NCI-H1092 treated with DMSO at 0.1 percent for 48 hours (cell line): ENCODE measurements around the gene IPO4.

Experiments used
- DNase-seq: peaks from one replicate; lab custom pipeline; 2025; lab: John Stamatoyannopoulos, UW

Gene IPO4

GRCh38 chr14:24194873-24195185 is 6.2 kb upstream of the IPO4 start:
- DNase-seq, result no peak

DNA sequence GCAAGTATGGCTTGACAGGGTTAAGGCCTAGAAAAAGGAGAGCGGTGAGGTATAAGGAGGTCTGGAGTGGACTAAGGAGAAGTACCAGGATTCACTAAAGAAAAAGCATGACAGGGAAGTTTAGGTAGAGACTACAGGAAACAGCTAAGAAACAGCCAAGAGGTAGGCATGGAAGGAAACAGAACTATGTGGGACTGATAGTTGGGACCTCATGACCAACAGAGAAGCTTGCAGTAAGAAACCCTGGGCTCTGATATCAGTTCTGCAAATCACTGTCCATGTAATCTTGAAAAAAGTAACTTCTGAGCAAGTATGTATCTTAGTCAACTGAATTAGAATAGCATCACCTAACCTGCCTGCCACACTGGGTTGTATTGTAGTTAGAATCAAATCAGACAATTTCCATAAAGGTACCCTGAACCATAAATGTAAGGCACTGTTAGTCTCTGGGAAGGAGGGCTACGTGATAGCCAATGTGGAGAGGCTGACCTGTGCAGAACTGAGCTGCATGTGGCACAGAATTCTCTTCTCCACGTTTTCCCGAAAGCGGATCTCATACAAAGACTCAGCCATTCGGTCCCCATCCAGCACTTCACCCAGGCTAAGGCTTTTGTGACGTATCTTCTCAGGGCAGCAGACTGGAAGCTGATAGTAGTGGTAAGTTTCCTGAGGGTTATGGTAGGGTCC is 5.7 kb upstream of the IPO4 start:
- DNase-seq, result no peak

DNA sequence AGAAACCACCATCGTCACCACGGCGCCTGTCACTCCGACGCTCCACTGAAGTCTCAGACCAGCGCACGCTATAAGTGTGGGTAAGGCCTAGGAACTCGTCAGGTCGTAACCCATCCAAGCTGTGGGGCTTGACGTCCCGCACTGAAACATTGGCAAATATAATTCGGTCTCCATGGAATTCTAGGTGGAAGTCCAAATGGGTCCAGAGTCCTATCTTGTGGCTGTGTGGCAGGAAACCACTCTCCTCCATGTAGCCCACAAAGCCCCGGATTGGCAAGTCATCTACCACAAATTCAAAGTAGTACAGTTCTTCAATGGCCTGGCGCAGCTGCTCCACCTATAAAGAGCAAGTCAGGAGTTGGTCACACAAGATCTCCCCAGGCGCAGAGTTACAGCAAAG is 4.3 kb upstream of the IPO4 start:
- no peak for DNase-seq

- DNase-seq, result no peak
Observed at GRCh38 chr14:24190416-24190815, 1.8 kb upstream of the IPO4 start.

DNA sequence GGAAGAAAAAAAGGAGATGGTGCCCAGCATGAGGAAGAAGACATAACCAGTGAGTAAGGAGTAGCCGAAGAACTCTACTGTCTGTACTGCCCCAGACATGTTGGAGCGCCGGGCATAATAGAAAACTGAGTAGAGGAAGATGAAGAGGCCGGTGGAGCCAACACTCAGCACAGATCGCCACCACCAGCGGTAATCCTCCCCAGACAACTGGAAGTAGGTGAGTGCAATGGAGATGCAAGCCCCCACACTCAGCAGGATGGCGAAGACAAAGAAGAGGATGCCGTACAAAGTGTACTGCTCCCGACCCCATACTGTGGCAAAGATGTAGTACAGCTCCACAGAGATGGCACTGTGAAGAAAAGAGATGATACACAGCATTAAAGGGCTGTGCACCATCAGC is 844 bp upstream of the IPO4 start:
- DNase-seq, result no peak

DNA sequence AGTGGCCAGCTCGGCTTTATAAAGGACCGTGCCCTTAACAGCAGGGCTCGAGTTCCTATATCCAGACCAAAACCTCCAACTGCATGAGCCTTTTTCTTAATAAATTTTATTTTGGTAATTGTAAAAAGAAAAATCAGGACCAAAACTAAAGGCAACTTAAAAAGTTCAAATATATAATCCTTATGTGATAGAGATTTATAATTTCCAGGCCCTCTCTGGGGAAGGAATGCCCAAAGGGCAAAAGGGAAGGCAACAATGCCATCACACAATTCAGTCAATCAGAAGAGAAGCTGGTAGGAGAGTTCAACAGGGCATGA is 401 bp upstream of the IPO4 start:
- no peak for DNase-seq

- DNase-seq, result no peak
Observed at GRCh38 chr14:24187539-24187915, 1.1 kb downstream of the IPO4 start.

DNA sequence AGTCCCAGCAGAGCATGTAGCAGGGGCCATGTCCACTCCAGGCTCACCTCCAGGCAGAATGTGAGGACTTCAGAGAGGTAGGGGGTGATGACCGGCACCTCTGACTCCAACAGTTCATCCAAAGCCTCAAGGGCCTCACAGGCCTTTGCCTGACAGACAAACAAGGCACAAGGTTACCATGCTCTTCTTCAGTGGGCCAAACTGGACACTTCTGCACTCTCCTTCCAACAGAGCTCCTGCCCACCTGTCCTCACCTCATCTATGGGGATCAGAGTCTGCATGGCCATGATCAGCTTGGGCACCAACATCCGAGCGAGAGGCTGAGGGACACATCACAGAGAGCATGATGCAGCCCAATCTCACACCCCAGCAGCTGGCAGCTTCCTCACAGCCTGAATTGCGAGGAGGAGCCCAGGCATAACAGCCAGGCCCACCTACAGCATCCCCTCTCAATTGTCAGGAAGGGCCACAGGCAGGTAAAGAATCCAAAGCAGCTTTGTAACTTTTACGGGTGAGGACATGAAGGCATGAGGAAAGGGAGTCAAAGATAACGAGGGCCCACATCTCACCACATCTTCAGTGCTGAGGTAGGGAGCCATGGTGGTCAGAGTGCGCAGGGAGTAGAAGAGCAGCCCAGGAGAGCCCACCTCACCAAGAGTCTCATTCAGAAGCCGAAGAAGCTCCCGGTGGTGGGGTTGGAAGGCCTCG is 1.6 kb downstream of the IPO4 start:
- no peak for DNase-seq

GRCh38 chr14:24185741-24186140 is 2.9 kb downstream of the IPO4 start:
- DNase-seq, result no peak

- DNase-seq, result no peak
Observed at GRCh38 chr14:24185026-24185425, 3.6 kb downstream of the IPO4 start.

DNA sequence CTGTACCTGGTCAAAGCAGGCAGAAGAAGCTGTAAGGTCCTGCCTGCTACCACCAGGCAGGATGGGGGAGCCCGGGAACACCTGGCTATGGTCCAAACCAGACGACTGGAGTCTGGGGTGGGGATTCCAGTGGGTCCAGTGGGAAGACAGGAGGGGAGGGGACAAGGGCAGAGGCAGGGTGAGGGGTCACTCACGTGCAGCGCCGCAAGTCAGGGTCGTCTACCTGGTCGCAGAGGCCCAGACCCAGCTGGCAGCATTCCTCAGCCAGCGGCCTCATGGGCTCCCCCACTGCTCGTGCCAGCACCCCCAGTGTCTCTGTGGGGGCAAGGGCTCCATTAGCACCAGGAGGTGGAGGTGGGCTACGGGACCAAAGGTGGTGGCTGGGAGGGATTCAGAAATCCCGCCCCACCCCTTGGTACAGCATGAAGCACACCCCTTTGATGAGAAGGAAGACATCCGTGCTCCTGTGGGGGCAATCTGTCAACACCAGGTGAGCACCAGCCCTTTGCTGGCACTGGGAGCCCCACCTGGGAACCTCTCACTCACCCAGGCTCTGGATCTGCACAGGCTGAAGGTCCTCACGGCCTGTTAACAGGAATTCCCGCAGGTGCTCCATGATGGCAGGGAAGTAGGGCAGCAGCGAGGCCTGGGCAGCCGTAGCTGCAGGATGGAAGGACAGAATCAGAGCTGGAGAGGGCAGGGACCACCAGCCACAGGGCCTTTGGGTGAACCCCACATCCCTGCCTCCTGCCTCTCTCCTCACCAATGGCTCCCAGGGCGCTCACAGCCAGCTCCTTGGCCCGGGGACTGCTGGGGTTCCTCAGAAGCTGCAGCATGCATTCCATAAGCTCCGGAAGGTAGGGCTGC is 4.3 kb downstream of the IPO4 start:
- DNase-seq, result no peak

- no peak for DNase-seq
Observed at GRCh38 chr14:24183014-24183481, 5.6 kb downstream of the IPO4 start.

DNA sequence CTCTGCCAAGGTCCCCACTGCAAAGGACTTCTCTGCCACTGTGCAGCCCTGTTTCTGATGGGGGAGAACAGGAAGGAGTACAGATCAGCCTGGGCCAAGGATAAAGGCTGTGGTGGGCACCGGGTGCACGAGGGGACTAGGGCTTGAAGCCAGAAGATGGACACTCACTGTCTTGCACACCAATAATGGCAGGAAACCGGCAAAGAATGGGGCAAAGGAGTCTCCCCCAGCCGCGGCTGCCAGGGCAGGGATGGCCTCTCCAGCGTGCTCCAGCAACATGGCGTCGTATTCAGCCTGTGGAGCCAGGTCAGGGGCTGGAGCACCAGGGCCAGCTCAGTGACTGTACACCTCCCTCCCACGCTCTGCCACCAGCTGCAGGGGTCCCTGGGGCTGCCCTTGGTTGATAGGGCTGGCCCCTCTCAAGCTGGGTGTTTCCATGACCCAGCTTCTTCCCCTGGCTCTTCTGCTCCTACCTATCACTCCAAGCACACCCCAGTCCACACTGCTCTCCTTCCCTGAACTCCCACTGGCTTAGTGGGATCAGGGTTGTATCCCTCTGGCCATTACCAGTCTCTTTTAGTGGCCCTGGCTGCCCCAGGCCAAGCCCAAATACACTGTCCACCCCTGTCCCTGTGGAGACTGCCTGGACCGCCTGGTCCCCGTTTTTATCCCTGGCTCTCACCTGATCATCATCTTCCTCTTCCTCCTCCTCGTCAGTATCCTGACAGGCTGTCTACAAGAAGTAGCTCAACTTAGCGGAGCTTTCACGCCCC is 6.3 kb downstream of the IPO4 start:
- DNase-seq, result no peak

DNA sequence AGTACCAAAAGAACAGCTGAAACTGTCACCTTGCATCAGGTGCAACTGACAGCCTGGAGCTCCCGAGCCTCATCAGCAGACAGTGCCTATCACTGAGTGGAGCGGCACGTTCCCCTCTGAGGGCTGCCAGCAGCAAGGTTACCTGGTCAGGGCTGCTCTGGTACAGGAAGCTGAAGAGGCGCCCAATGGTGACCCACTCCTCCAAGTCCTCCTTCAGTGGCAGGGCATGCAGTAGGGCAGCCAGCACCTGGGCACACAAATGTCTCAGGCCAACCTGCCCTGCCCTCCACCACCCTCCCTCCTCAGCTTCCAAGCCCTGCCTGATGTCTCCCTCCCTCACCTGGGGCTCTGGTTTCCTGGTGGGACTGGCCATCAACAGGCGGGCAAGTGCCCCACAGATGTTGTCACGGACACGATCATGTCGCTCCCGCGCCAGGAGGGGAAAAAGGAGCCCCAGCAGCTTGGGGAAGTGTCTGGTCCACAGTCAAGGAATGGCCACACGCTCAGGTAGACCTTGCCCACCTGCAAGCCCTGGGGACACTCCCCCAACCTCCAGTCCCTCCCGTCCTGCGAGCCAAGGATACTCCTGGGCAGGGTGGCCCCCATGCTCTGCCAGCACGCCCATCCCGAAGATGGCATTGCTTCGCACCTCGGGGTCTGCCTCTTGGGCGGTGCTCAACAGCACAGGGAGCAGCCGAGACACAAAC is 7.1 kb downstream of the IPO4 start:
- no peak for DNase-seq

DNA sequence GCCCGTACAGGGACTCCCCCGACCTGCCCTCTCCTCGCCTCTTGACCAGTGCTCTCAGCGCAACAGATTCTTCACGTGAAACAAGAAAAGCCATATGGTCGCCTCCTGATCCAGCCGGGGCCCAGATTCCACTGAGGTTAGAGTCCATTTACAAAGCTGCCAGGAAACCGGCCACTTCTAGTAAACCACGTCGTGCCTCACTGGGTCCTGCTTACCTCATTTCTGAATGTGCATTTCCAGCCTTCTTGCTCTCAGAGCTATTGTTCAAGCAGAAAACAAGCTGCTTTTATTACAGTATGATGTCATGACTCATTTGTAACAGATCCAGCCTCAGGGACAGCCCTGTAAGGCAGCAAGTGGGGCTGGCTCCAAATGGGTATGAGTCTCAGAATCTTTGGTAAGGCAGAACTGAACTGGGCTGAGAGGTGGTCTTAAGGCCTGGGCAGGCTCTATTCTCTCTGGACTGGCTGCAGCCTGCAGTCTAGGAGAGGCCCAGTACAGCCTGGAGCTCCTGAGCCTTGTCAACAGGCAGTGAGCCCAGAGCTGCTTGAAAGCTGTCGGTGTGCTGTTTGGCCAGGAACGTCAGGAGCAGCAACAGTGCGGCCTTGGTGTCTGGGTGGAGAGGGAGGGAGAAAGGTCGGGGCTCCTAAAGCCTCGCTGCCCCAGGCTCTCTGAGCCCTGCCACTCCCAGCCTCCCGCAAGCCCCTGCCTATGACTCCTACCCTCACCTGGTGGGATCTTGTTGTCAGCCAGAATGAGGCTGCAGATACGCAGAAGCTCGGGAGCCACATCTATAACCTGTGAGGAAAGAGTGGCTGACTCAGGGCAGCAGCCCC is 8.4 kb downstream of the IPO4 start:
- no peak for DNase-seq

GRCh38 chr14:24179294-24179960 is 9.2 kb downstream of the IPO4 start:
- DNase-seq, result no peak

- no peak for DNase-seq
Observed at GRCh38 chr14:24178399-24179178, 10.0 kb downstream of the IPO4 start.

DNA sequence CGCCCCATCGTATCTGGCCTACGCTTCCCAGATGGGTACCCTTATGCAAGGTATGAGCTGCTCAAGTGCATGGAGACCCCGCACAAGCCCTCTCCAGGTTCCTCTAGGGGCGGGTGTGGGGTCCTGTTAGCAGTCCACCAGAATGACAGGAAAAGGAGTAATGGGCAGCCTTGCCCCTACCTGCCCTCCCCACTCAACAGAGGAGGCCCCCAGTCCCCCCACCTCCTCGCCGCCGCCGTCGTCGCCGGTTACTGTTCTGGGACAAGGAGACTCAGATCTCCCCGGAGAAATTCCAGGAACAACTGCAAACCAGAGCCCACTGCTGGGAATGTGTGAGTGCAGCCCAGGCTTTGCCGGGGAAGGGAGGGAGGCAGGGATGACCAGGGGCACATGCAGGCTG is 10.7 kb downstream of the IPO4 start:
- no peak for DNase-seq

- no peak for DNase-seq
Observed at GRCh38 chr14:24177041-24177825, 11.4 kb downstream of the IPO4 start.
